Measurements from ENCODE around the gene GPC4.
"Not testable (repeated sequence)": the region's sequence is repeated elsewhere in the genome, so short reads cannot be mapped to it uniquely, and the experiment has no call there.

The GPC4 gene

DNA sequence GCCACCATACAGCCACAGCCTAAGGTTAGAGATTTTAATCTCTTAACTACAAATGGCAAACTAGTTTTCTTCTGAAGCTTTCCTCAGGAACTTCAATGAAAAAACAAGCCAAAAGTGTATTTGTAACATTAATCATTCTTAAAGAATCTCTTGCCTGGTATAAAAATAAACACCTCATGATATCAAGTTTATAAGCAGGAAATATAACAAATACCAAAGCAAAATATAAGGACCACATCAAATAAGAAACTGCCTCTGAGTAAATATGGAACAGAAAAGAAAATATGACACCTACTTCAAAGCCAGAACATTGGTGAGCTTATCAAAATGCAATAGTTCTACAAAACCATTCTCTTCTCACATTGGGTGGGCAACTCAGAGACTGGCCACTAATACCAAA, 89.9 kb downstream of the GPC4 start:
- Histone ChIP-seq H3K4me3 (ENCODE audit: insufficient read length, low read depth) (no peak overlapping the region), H3K27me3 (ENCODE audit: insufficient read depth, insufficient read length) (no peaks in the 10 kb centered on the region)

DNA sequence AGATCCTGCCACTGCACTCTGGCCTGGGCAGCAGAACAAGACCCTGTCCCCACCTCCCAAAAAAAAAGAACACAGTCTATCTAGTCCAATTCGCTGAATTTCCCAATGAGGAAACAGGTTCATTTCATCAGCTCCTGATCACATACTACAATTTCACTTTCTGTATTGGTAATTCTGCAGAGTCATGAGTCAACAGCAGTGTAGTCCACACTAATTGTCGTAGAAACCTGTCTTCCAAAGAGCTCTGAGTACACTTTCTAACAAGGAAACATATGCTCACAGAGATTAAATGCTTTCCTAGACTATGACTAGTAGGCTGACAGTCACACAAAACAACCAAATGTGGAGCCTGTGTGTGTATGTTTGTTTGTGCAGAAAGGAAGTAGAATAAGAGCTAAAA, 91.9 kb downstream of the GPC4 start:
- H3K9ac ChIP-seq (ENCODE audit: insufficient read length, low read depth), result no peak overlapping the region

More for the DNA sequence above, 89.9 kb downstream of the GPC4 start:
- TF ChIP-seq YY1 (IDR thresholded peaks at IDR 0.05; ENCODE audit: insufficient read depth, insufficient read length), result no peak
- no peak for TF ChIP-seq ZNF274 (IDR thresholded peaks at IDR 0.05; ENCODE audit: low read depth, low read length)
- no peak for TF ChIP-seq SUZ12 (IDR thresholded peaks at IDR 0.05; ENCODE audit: extremely low read depth, insufficient read depth, insufficient read length)
- Histone ChIP-seq H3K36me3 (ENCODE audit: insufficient read depth, insufficient read length, low read length) (peaks cover 7% of the 10 kb centered on the region), H3K9me3 (ENCODE audit: insufficient read depth, low read length) (no peaks in the 10 kb centered on the region), H3K4me1 (ENCODE audit: insufficient read depth, insufficient read length) (no peaks in the 10 kb centered on the region), H3K9ac (ENCODE audit: insufficient read length, low read depth) (no peak overlapping the region)
- DNase-seq (ENCODE audit: low read depth, low spot score), result no peak

DNA sequence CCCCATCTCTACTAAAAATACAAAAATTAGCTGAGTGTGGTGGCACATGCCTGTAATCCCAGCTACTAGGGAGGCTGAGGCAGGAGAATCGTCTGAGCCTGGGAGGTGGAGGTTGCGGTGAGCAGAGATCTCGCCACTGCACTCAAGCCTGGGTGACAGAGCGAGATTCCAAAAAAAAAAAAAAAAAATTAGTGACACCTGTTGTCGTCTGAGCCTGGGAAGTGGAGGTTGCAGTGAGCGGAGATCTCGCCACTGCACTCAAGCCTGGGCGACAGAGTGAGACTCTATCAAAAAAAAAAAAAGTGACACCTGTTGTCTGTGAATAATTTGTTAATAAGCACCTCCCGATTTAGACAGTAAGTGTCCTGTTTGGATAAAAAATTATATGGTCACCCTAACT, 93.0 kb downstream of the GPC4 start:
- not testable (repeated sequence) for H3K9ac ChIP-seq (ENCODE audit: insufficient read length, low read depth); H3K4me1 ChIP-seq (ENCODE audit: insufficient read depth, insufficient read length); H3K9me3 ChIP-seq (ENCODE audit: insufficient read depth, low read length); H3K27me3 ChIP-seq (ENCODE audit: insufficient read depth, insufficient read length); H3K36me3 ChIP-seq (ENCODE audit: insufficient read depth, insufficient read length, low read length); DNase-seq (ENCODE audit: low read depth, low spot score); H3K4me3 ChIP-seq (ENCODE audit: insufficient read length, low read depth)

More for the DNA sequence above, 91.9 kb downstream of the GPC4 start:
- peaks cover 7% of the 10 kb centered on the region for H3K36me3 ChIP-seq (ENCODE audit: insufficient read depth, insufficient read length, low read length)
- H3K4me3 ChIP-seq (ENCODE audit: insufficient read length, low read depth), result no peak overlapping the region
- TF ChIP-seq SUZ12 (IDR thresholded peaks at IDR 0.05; ENCODE audit: extremely low read depth, insufficient read depth, insufficient read length) (no peak), YY1 (IDR thresholded peaks at IDR 0.05; ENCODE audit: insufficient read depth, insufficient read length) (no peak), ZNF274 (IDR thresholded peaks at IDR 0.05; ENCODE audit: low read depth, low read length) (no peak)
- no peak for DNase-seq (ENCODE audit: low read depth, low spot score)
- H3K4me1 ChIP-seq (ENCODE audit: insufficient read depth, insufficient read length), result no peaks in the 10 kb centered on the region
- H3K27me3 ChIP-seq (ENCODE audit: insufficient read depth, insufficient read length), result no peaks in the 10 kb centered on the region
- H3K9me3 ChIP-seq (ENCODE audit: insufficient read depth, low read length), result no peaks in the 10 kb centered on the region

DNA sequence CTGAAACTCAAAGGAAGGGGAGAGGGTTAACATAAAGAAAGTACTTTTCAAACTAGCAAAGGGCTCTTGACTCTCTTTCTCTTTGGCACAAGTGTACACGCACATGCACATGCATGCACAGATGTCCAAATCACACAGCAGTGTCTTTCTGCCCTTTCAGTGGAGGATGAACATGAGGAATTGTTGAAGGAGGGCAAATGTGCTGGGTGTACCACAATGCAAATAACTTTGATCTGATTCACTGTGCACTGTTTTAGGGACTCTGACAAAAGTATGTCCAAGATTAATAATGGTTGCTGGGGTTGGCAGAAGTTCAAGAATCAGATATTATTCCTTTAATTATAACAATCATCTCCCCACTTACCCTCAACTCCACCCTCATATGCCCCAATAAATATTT, 93.8 kb downstream of the GPC4 start:
- TF ChIP-seq SUZ12 (IDR thresholded peaks at IDR 0.05; ENCODE audit: extremely low read depth, insufficient read depth, insufficient read length) (no peak), YY1 (IDR thresholded peaks at IDR 0.05; ENCODE audit: insufficient read depth, insufficient read length) (no peak), ZNF274 (IDR thresholded peaks at IDR 0.05; ENCODE audit: low read depth, low read length) (no peak)
- Histone ChIP-seq H3K27me3 (ENCODE audit: insufficient read depth, insufficient read length) (no peaks in the 10 kb centered on the region), H3K4me3 (ENCODE audit: insufficient read length, low read depth) (no peak overlapping the region), H3K9ac (ENCODE audit: insufficient read length, low read depth) (no peak overlapping the region), H3K9me3 (ENCODE audit: insufficient read depth, low read length) (no peaks in the 10 kb centered on the region), H3K36me3 (ENCODE audit: insufficient read depth, insufficient read length, low read length) (peaks cover 7% of the 10 kb centered on the region), H3K4me1 (ENCODE audit: insufficient read depth, insufficient read length) (no peaks in the 10 kb centered on the region)
- no peak for DNase-seq (ENCODE audit: low read depth, low spot score)

DNA sequence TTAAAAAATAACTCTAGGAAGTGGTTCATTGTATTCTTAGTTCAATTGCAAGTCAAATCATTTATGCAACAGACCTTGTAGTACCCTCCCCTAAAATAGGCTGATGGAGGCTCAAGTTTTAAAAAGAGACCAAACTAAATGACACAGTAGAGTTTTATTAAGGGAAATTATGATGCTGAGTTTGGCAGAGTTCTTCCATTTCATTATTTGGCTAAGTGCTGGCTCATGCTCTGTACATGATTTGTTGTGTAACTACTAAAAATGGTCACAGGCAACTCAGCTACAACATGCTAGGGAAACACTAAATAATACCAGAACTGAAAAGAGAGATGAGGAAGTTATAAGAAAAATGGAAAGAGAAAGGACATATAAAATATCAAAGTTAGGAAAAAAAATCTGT, 101.0 kb downstream of the GPC4 start:
- no peak for DNase-seq (ENCODE audit: low read depth, low spot score)
- Histone ChIP-seq H3K36me3 (ENCODE audit: insufficient read depth, insufficient read length, low read length) (peaks cover 6% of the 10 kb centered on the region), H3K27me3 (ENCODE audit: insufficient read depth, insufficient read length) (no peaks in the 10 kb centered on the region), H3K4me3 (ENCODE audit: insufficient read length, low read depth) (no peak overlapping the region), H3K9me3 (ENCODE audit: insufficient read depth, low read length) (no peaks in the 10 kb centered on the region), H3K4me1 (ENCODE audit: insufficient read depth, insufficient read length) (no peaks in the 10 kb centered on the region), H3K9ac (ENCODE audit: insufficient read length, low read depth) (no peak overlapping the region)
- no peak for TF ChIP-seq ZNF274 (IDR thresholded peaks at IDR 0.05; ENCODE audit: low read depth, low read length)
- TF ChIP-seq YY1 (IDR thresholded peaks at IDR 0.05; ENCODE audit: insufficient read depth, insufficient read length), result no peak
- TF ChIP-seq SUZ12 (IDR thresholded peaks at IDR 0.05; ENCODE audit: extremely low read depth, insufficient read depth, insufficient read length), result no peak

DNA sequence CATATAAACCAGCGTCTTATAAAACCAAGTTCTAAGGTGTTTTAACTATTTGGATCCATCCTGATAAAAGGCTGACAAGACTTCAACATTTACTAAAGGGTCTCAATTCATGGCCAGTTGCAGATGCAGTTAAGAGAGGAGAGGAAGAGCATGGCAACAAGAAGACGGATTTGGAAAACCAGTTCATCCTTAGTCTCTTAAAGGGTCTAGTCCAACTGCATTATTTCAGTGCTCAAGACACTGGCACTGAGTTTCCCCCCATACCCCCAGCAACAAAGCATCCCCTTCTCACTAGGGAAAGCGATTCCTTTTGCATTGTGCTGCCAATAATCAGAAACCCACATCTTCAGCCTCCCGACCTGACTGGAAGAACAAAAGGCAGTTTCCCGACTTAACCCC, 106.8 kb downstream of the GPC4 start:
- DNase-seq (ENCODE audit: low read depth, low spot score), result no peak
- no peak overlapping the region for H3K9ac ChIP-seq (ENCODE audit: insufficient read length, low read depth)
- peaks cover 24% of the 10 kb centered on the region for H3K36me3 ChIP-seq (ENCODE audit: insufficient read depth, insufficient read length, low read length)
- no peaks in the 10 kb centered on the region for H3K27me3 ChIP-seq (ENCODE audit: insufficient read depth, insufficient read length)
- no peaks in the 10 kb centered on the region for H3K9me3 ChIP-seq (ENCODE audit: insufficient read depth, low read length)
- no peak for TF ChIP-seq YY1 (IDR thresholded peaks at IDR 0.05; ENCODE audit: insufficient read depth, insufficient read length)
- TF ChIP-seq ZNF274 (IDR thresholded peaks at IDR 0.05; ENCODE audit: low read depth, low read length), result no peak
- TF ChIP-seq SUZ12 (IDR thresholded peaks at IDR 0.05; ENCODE audit: extremely low read depth, insufficient read depth, insufficient read length), result no peak
- H3K4me3 ChIP-seq (ENCODE audit: insufficient read length, low read depth), result no peak overlapping the region
- no peaks in the 10 kb centered on the region for H3K4me1 ChIP-seq (ENCODE audit: insufficient read depth, insufficient read length)

DNA sequence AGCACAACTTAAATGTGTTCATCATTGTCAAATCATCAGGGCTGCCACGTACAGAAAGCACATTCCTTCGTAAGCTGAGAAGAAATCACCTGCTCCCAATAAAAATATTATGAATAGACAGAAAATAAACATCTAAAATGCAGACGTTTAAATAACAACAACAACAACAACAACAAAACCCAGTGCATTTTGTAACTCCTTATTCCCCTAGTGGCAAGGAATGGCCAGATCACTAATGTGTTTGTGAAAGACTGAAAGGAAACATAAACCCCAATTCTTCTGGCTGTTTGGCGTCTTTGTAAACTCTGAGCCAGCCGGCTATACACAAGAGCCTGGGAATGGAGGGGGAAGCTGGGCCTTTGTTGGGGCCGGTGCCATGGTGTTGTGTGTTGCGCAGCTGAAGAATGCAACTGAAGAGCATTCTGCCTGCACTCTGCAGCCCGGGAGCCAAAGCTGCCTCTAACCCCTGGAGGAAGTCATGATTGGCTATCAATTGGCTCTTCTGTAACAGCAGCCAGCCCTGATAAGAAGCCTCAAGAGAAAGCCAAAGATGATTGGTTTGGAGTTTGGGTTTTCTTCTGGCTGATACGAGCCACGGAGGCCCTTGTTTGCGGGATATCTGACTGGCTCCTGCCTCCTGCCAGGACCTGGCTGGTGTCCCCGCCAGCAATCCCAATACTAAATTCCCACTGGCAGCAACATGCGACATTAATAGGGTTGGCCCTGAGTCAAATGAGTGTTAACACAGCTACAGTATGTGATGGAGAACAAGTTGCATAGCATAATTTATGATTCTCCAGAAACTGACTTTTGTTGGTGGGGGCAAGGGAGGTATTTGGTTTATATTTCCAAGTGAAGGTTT, 107.4 kb downstream of the GPC4 start:
- Histone ChIP-seq H3K9me3 (ENCODE audit: insufficient read depth, low read length) (no peaks in the 10 kb centered on the region), H3K4me3 (ENCODE audit: insufficient read length, low read depth) (no peak overlapping the region), H3K4me1 (ENCODE audit: insufficient read depth, insufficient read length) (no peaks in the 10 kb centered on the region), H3K9ac (ENCODE audit: insufficient read length, low read depth) (no peak overlapping the region), H3K36me3 (ENCODE audit: insufficient read depth, insufficient read length, low read length) (peaks cover 29% of the 10 kb centered on the region), H3K27me3 (ENCODE audit: insufficient read depth, insufficient read length) (no peaks in the 10 kb centered on the region)
- no peak for TF ChIP-seq SUZ12 (IDR thresholded peaks at IDR 0.05; ENCODE audit: extremely low read depth, insufficient read depth, insufficient read length)
- no peak for TF ChIP-seq YY1 (IDR thresholded peaks at IDR 0.05; ENCODE audit: insufficient read depth, insufficient read length)
- no peak for TF ChIP-seq ZNF274 (IDR thresholded peaks at IDR 0.05; ENCODE audit: low read depth, low read length)
- DNase-seq (ENCODE audit: low read depth, low spot score), result peak; percentile 33

All from NT2/D1 (cell line).